GM23338 (cell line): Measurements from ENCODE around the gene MYBPC2. TPM values are rescaled to one million over a fixed set of nuclear protein-coding genes. Genes with fewer than 3 reads are reported as not detected.

Experiments used
- ATAC-seq: fragments of 200-7000 bp; cut with Tn5 transposase; 3 replicates; pipeline ENCODE4 v1.9.1; 2020
- DNase-seq: peaks from one replicate; pipeline ENCODE4 v3.0.0-alpha.2; 2015; ENCODE audit warnings: low spot score
- H2AFZ ChIP-seq: fragments of 200-600 bp; sonication (generic); 2 replicates; pipeline ENCODE4 v1.8.0; 2016; ENCODE audit warnings: antibody characterized with exemption, mild to moderate bottlenecking, moderate library complexity
- H3F3A ChIP-seq: fragments of 200-600 bp; sonication (generic); replicated peaks from 2 replicates; pipeline ENCODE4 v1.8.0; 2017; ENCODE audit warnings: antibody characterized with exemption, mixed run types, low read depth
- H3K27ac ChIP-seq: fragments of 200-600 bp; sonication (generic); 2 replicates; pipeline ENCODE4 v1.6.1; 2016; ENCODE audit warnings: low read depth
- H3K27me3 ChIP-seq: fragments of 200-600 bp; sonication (generic); 2 replicates; pipeline ENCODE4 v1.8.0; 2016; ENCODE audit warnings: mild to moderate bottlenecking, mixed run types, moderate library complexity; ENCODE audit not compliant: insufficient read depth
- H3K36me3 ChIP-seq: fragments of 200-600 bp; sonication (generic); 2 replicates; pipeline ENCODE4 v1.8.0; 2016; ENCODE audit warnings: mild to moderate bottlenecking; ENCODE audit not compliant: insufficient read depth
- H3K4me1 ChIP-seq: fragments of 200-600 bp; sonication (generic); 2 replicates; pipeline ENCODE4 v1.8.0; 2016; ENCODE audit warnings: mild to moderate bottlenecking, moderate library complexity; ENCODE audit not compliant: insufficient read depth
- H3K4me2 ChIP-seq: fragments of 200-600 bp; sonication (generic); 2 replicates; pipeline ENCODE4 v1.7.1; 2017; ENCODE audit warnings: mixed run types
- H3K4me3 ChIP-seq: fragments of 200-600 bp; sonication (generic); 2 replicates; pipeline ENCODE4 v1.6.1; 2016; ENCODE audit warnings: mixed run types
- H3K79me2 ChIP-seq: fragments of 200-600 bp; sonication (generic); replicated peaks from 2 replicates; pipeline ENCODE4 v1.8.0; 2017; ENCODE audit warnings: mild to moderate bottlenecking; ENCODE audit not compliant: insufficient read depth
- H3K9me2 ChIP-seq: fragments of 200-600 bp; sonication (generic); 2 replicates; pipeline ENCODE4 v1.8.0; 2017; ENCODE audit not compliant: insufficient read depth
- H4K20me1 ChIP-seq: fragments of 200-600 bp; sonication (generic); replicated peaks from 2 replicates; pipeline ENCODE4 v1.8.0; 2017; ENCODE audit warnings: mild to moderate bottlenecking; ENCODE audit not compliant: insufficient read depth
- H3K27ac Mint-ChIP-seq: 2 replicates; pipeline ENCODE4 v1.8.0; 2020; ENCODE audit warnings: inconsistent platforms, mild to moderate bottlenecking, moderate library complexity, mixed read lengths
- H3K27me3 Mint-ChIP-seq: 3 replicates; pipeline ENCODE4 v1.8.0; 2022; ENCODE audit warnings: low read depth, mild to moderate bottlenecking, moderate library complexity, mixed read lengths, inconsistent platforms; ENCODE audit not compliant: insufficient read depth, poor library complexity
- H3K36me3 Mint-ChIP-seq: 3 replicates; pipeline ENCODE4 v1.8.0; 2021; ENCODE audit warnings: low read depth, mild to moderate bottlenecking, inconsistent platforms, moderate library complexity, mixed read lengths
- H3K4me1 Mint-ChIP-seq: 3 replicates; pipeline ENCODE4 v1.8.0; 2020; ENCODE audit warnings: mild to moderate bottlenecking, inconsistent platforms, mixed read lengths
- H3K4me3 Mint-ChIP-seq: 3 replicates; pipeline ENCODE4 v1.8.0; 2021; ENCODE audit warnings: moderate library complexity, mild to moderate bottlenecking, inconsistent platforms, mixed read lengths
- H3K9me3 Mint-ChIP-seq: 3 replicates; pipeline ENCODE4 v1.8.0; 2020; ENCODE audit warnings: moderate library complexity, mild to moderate bottlenecking, inconsistent platforms, mixed read lengths
- CREB1 ChIP-seq: fragments of 250-450 bp; sonication (Bioruptor Pico); IDR thresholded peaks from 2 replicates; pipeline ENCODE4 v1.5.0; 2020; ENCODE audit warnings: low read depth, mild to moderate bottlenecking, moderate library complexity
- EZH2 ChIP-seq: fragments of 200-600 bp; sonication (generic); IDR thresholded peaks from one replicate; pipeline ENCODE4 v1.8.0; 2017; ENCODE audit warnings: antibody characterized with exemption, mild to moderate bottlenecking, low read depth; ENCODE audit not compliant: unreplicated experiment
- EZH2phosphoT487 ChIP-seq: fragments of 200-600 bp; sonication (generic); IDR thresholded peaks from one replicate; pipeline ENCODE4 v1.8.1; 2018; ENCODE audit warnings: antibody characterized with exemption; ENCODE audit not compliant: unreplicated experiment
- POLR2AphosphoS5 ChIP-seq: IDR thresholded peaks from 2 replicates; pipeline ENCODE4 v1.6.1; 2016; ENCODE audit warnings: antibody characterized with exemption, low read depth
- STAT1 ChIP-seq: IDR thresholded peaks from one replicate; pipeline ENCODE4 v1.6.1; 2016; ENCODE audit warnings: antibody characterized with exemption; ENCODE audit not compliant: unreplicated experiment
- ZNF114 ChIP-seq: fragments of 250-450 bp; sonication (Bioruptor Pico); IDR thresholded peaks from 2 replicates; pipeline ENCODE4 v1.5.0; 2020; ENCODE audit warnings: mild to moderate bottlenecking, moderate library complexity
- ZNF331 ChIP-seq: fragments of 250-450 bp; sonication (Bioruptor Pico); IDR thresholded peaks from 2 replicates; pipeline ENCODE4 v1.5.0; 2020; ENCODE audit warnings: low read depth, mild to moderate bottlenecking, moderate library complexity
- polyA plus RNA-seq: library from polyadenylated mRNA; unstranded; fragments of >200 nt; fragmentation: Nextera tagmentation; extraction: Ambion mirVana; gene quantifications from 2 replicates; pipeline ENCODE4 v1.2.1, GENCODE V29; 2016
- total RNA-seq: library from RNA; depleted of rRNA; stranded (reverse); fragments of >200 nt; shearing (Covaris generic); gene quantifications from 2 replicates; pipeline ENCODE4 v1.2.3, GENCODE V29; 2014
- TF ChIP-seq, protein P1 (sequence below): fragments of 250-450 bp; sonication (Bioruptor Pico); IDR thresholded peaks from 2 replicates; pipeline ENCODE4 v1.5.0; 2020; ENCODE audit warnings: mild to moderate bottlenecking, moderate library complexity
- TF ChIP-seq, protein P2 (sequence below): IDR thresholded peaks from 2 replicates; pipeline ENCODE4 v1.6.1; 2016; ENCODE audit warnings: antibody characterized with exemption
- TF ChIP-seq, protein P3 (sequence below), 2 experiments: fragments of 200-600 bp in 1 of 2; sonication (generic) in 1 of 2; conservative IDR thresholded peaks; 2 replicates each; pipeline versions ENCODE4 v1.5.1 to v1.6.1; 2016 to 2017; ENCODE audit warnings: antibody characterized with exemption in 2 of 2, low read depth in 2 of 2, mild to moderate bottlenecking in 2 of 2, moderate library complexity in 1 of 2

MYBPC2 gene
- total and polyA plus RNA-seq, 2 experiments from 2014 or later: 4.2 to 5.9 TPM

DNA sequence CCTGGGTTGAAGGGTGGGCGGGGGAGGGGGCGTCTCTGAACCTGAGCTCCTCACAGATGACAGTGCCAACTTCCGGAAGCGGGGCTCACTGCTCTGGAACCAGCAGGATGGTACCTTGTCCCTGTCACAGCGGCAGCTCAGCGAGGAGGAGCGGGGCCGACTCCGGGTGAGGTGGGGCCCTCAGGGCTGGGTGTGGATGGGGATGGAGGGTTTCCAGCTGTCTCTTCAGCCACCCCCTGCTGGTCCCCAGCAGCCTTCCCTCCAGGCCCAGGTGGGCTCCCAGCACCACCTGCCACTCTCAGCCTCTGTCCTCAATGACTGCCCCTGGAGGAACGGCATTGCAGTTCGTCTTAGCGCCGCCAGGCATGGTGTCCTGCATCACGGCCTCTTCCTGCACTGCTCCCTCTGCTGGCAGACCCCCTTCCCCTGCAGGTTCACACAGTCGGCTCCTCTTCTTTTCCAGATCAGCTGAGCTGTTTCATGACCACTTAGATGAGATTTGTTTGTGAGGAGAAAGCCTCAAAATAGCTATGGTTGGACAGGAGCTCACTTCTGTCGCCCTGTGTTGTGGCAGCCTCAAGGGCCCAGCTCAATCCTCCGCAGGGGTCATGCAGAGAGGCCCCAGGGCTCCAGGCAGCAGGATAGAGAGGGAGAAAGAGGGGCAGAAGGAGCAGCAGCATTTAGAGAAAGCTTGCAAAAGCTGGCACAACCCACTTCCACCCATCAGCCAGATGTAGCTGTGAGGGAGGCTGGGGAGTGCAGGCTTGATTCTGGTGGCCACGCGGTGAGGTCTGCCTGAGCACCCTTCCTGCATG lies 46.4 kb downstream of the MYBPC2 start (continued):
- TF ChIP-seq, protein P1, sequence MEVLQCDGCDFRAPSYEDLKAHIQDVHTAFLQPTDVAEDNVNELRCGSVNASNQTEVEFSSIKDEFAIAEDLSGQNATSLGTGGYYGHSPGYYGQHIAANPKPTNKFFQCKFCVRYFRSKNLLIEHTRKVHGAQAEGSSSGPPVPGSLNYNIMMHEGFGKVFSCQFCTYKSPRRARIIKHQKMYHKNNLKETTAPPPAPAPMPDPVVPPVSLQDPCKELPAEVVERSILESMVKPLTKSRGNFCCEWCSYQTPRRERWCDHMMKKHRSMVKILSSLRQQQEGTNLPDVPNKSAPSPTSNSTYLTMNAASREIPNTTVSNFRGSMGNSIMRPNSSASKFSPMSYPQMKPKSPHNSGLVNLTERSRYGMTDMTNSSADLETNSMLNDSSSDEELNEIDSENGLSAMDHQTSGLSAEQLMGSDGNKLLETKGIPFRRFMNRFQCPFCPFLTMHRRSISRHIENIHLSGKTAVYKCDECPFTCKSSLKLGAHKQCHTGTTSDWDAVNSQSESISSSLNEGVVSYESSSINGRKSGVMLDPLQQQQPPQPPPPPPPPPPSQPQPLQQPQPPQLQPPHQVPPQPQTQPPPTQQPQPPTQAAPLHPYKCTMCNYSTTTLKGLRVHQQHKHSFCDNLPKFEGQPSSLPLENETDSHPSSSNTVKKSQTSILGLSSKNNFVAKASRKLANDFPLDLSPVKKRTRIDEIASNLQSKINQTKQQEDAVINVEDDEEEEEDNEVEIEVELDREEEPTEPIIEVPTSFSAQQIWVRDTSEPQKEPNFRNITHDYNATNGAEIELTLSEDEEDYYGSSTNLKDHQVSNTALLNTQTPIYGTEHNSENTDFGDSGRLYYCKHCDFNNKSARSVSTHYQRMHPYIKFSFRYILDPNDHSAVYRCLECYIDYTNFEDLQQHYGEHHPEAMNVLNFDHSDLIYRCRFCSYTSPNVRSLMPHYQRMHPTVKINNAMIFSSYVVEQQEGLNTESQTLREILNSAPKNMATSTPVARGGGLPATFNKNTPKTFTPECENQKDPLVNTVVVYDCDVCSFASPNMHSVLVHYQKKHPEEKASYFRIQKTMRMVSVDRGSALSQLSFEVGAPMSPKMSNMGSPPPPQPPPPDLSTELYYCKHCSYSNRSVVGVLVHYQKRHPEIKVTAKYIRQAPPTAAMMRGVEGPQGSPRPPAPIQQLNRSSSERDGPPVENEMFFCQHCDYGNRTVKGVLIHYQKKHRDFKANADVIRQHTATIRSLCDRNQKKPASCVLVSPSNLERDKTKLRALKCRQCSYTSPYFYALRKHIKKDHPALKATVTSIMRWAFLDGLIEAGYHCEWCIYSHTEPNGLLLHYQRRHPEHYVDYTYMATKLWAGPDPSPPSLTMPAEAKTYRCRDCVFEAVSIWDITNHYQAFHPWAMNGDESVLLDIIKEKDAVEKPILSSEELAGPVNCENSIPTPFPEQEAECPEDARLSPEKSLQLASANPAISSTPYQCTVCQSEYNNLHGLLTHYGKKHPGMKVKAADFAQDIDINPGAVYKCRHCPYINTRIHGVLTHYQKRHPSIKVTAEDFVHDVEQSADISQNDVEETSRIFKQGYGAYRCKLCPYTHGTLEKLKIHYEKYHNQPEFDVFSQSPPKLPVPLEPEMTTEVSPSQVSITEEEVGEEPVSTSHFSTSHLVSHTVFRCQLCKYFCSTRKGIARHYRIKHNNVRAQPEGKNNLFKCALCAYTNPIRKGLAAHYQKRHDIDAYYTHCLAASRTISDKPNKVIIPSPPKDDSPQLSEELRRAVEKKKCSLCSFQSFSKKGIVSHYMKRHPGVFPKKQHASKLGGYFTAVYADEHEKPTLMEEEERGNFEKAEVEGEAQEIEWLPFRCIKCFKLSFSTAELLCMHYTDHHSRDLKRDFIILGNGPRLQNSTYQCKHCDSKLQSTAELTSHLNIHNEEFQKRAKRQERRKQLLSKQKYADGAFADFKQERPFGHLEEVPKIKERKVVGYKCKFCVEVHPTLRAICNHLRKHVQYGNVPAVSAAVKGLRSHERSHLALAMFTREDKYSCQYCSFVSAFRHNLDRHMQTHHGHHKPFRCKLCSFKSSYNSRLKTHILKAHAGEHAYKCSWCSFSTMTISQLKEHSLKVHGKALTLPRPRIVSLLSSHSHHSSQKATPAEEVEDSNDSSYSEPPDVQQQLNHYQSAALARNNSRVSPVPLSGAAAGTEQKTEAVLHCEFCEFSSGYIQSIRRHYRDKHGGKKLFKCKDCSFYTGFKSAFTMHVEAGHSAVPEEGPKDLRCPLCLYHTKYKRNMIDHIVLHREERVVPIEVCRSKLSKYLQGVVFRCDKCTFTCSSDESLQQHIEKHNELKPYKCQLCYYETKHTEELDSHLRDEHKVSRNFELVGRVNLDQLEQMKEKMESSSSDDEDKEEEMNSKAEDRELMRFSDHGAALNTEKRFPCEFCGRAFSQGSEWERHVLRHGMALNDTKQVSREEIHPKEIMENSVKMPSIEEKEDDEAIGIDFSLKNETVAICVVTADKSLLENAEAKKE (CRISPR knock-in tag): no peak
- no peak for TF ChIP-seq POLR2AphosphoS5
- no peak for TF ChIP-seq CREB1 (CRISPR knock-in tag)
- TF ChIP-seq EZH2phosphoT487: no peak

DNA sequence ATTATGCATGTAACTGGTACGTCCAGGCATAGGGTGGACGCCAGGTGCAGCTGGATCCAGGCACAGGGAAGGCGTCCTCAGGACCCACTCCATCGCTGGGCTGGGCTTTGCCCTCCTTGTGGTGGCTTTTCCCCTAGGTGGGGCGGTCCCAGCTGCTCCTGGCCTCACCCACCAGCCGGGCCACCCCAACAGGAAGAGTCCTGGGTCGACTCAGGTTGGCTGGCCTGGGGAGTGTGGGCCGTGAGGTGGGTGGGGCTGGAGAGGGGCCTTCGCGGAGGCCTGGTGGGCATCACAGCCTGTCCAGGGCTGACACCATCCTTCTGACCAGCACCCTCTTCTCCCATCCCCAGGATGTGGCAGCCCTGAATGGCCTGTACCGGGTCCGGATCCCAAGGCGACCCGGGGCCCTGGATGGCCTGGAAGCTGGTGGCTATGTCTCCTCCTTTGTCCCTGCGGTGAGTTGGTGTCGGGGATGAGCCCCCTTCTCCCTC lies 47.1 kb downstream of the MYBPC2 start:
- Mint-ChIP-seq H3K36me3 (peaks cover 42% of the 10 kb centered on the region), H3K4me3 (no peak overlapping the region), H3K27me3 (peaks cover 8% of the 10 kb centered on the region), H3K27ac (no peak overlapping the region), H3K4me1 (no peaks in the 10 kb centered on the region; the same call in 2 of the 3 replicates), H3K9me3 (peaks cover 91% of the 10 kb centered on the region)
- Histone ChIP-seq H3F3A (0 out of 2 replicates have a peak, but pooled peaks cover 2% of the 10 kb centered on the region), H3K4me3 (no peak overlapping the region), H3K36me3 (peaks cover 3% of the 10 kb centered on the region; the same call in 1 of the 2 replicates), H4K20me1 (no peaks in the 10 kb centered on the region; the same call in 1 of the 2 replicates), H2AFZ (no peak overlapping the region), H3K4me2 (no peak overlapping the region), H3K4me1 (peaks cover 10% of the 10 kb centered on the region; the same call in 1 of the 2 replicates), H3K79me2 (peaks cover 25% of the 10 kb centered on the region), H3K27me3 (no peaks in the 10 kb centered on the region), H3K9me2 (no peaks in the 10 kb centered on the region), H3K27ac (no peak overlapping the region)
- DNase-seq: no peak
- ATAC-seq: no peak
- TF ChIP-seq CREB1 (CRISPR knock-in tag) (no peak), STAT1 (no peak), EZH2 (no peak), ZNF114 (CRISPR knock-in tag) (no peak), ZNF331 (no peak)
- TF ChIP-seq, protein P2, sequence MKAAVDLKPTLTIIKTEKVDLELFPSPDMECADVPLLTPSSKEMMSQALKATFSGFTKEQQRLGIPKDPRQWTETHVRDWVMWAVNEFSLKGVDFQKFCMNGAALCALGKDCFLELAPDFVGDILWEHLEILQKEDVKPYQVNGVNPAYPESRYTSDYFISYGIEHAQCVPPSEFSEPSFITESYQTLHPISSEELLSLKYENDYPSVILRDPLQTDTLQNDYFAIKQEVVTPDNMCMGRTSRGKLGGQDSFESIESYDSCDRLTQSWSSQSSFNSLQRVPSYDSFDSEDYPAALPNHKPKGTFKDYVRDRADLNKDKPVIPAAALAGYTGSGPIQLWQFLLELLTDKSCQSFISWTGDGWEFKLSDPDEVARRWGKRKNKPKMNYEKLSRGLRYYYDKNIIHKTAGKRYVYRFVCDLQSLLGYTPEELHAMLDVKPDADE: no peak
- TF ChIP-seq, protein P3, sequence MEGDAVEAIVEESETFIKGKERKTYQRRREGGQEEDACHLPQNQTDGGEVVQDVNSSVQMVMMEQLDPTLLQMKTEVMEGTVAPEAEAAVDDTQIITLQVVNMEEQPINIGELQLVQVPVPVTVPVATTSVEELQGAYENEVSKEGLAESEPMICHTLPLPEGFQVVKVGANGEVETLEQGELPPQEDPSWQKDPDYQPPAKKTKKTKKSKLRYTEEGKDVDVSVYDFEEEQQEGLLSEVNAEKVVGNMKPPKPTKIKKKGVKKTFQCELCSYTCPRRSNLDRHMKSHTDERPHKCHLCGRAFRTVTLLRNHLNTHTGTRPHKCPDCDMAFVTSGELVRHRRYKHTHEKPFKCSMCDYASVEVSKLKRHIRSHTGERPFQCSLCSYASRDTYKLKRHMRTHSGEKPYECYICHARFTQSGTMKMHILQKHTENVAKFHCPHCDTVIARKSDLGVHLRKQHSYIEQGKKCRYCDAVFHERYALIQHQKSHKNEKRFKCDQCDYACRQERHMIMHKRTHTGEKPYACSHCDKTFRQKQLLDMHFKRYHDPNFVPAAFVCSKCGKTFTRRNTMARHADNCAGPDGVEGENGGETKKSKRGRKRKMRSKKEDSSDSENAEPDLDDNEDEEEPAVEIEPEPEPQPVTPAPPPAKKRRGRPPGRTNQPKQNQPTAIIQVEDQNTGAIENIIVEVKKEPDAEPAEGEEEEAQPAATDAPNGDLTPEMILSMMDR (conservative IDR thresholded peaks at IDR 0.05; ENCODE audit: low read depth in 2 of 2): no peak
